DND-41 (cell line): ENCODE results near the gene SMIM31.

ENCODE experiments used
- ATAC-seq: fragments of 200-7000 bp; cut with Tn5 transposase; 3 replicates; pipeline ENCODE4 v1.9.1; 2021; ENCODE audit warnings: low read depth; ENCODE audit not compliant: insufficient read depth
- DNase-seq: peaks from one replicate; pipeline ENCODE4 v3.0.0-alpha.2; 2020
- H2AFZ ChIP-seq: 2 replicates; pipeline ENCODE4 v1.6.0; 2012; ENCODE audit warnings: low read depth, low read length
- H3K27ac ChIP-seq: 2 replicates; pipeline ENCODE4 v1.5.1; 2012; ENCODE audit warnings: low read length, inconsistent platforms
- H3K27me3 ChIP-seq: fragments of 200-600 bp; sonication (generic); 2 replicates; pipeline ENCODE4 v1.6.0; 2012; ENCODE audit warnings: low read length, mild to moderate bottlenecking, inconsistent platforms; ENCODE audit not compliant: insufficient read depth, poor library complexity
- H3K36me3 ChIP-seq: 2 replicates; pipeline ENCODE4 v1.5.1; 2012; ENCODE audit warnings: low read length, inconsistent platforms; ENCODE audit not compliant: insufficient read depth
- H3K4me1 ChIP-seq: 2 replicates; pipeline ENCODE4 v1.5.1; 2012; ENCODE audit warnings: mild to moderate bottlenecking, low read length; ENCODE audit not compliant: insufficient read depth
- H3K4me2 ChIP-seq: 2 replicates; pipeline ENCODE4 v1.6.0; 2012; ENCODE audit warnings: mild to moderate bottlenecking, moderate library complexity, low read length, inconsistent platforms; ENCODE audit not compliant: insufficient read depth
- H3K4me3 ChIP-seq, 2 experiments: fragments of 200-600 bp in 1 of 2; shearing (Covaris generic) in 1 of 2; 2 replicates each; pipeline ENCODE4 v1.5.1; 2012 to 2016; ENCODE audit warnings: inconsistent platforms in 2 of 2, low read length in 2 of 2, mild to moderate bottlenecking in 2 of 2, low read depth in 1 of 2, moderate library complexity in 1 of 2
- H3K79me2 ChIP-seq: 2 replicates; pipeline ENCODE4 v1.6.0; 2012; ENCODE audit warnings: low read length, inconsistent platforms; ENCODE audit not compliant: insufficient read depth
- H3K9ac ChIP-seq: 2 replicates; pipeline ENCODE4 v1.6.0; 2012; ENCODE audit warnings: low read depth, mild to moderate bottlenecking, inconsistent platforms, low read length, moderate library complexity
- H3K9me3 ChIP-seq: 2 replicates; pipeline ENCODE4 v1.5.1; 2012; ENCODE audit warnings: low read length, moderate library complexity, mild to moderate bottlenecking, inconsistent platforms; ENCODE audit not compliant: insufficient read depth, severe bottlenecking
- H4K20me1 ChIP-seq: 2 replicates; pipeline ENCODE4 v1.6.0; 2012; ENCODE audit warnings: low read length; ENCODE audit not compliant: insufficient read depth
- CTCF ChIP-seq: IDR thresholded peaks from 2 replicates; pipeline ENCODE4 v1.5.1; 2012; ENCODE audit warnings: borderline replicate concordance, low read length, moderate library complexity, mild to moderate bottlenecking; ENCODE audit not compliant: poor library complexity, severe bottlenecking; ENCODE audit errors: extremely low read depth
- EZH2 ChIP-seq: IDR thresholded peaks from 3 replicates; pipeline ENCODE4 v1.6.1; 2012; ENCODE audit warnings: borderline replicate concordance, low read depth, mild to moderate bottlenecking, moderate library complexity, low read length, inconsistent platforms; ENCODE audit not compliant: severe bottlenecking

The SMIM31 gene

GRCh38 chr4:164753873-164754488 lies at the start of gene SMIM31:
TSS of gene SMIM31 (plus strand) at chr4:164754131. CDS start at chr4:164770444, 16,313 bp downstream.
- Histone ChIP-seq H3K27me3 (no peaks in the 10 kb centered on the region), H3K9me3 (no peaks in the 10 kb centered on the region), H3K79me2 (no peaks in the 10 kb centered on the region), H3K4me3 (no peak within 1 kb of the TSS), H3K27ac (no peak within 1 kb of the TSS), H2AFZ (no peak within 1 kb of the TSS), H3K4me1 (no peaks in the 10 kb centered on the region), H3K4me2 (no peak within 1 kb of the TSS), H4K20me1 (no peaks in the 10 kb centered on the region), H3K36me3 (no peaks in the 10 kb centered on the region), H3K9ac (no peak within 1 kb of the TSS)
- DNase-seq (no peak), ATAC-seq (no peak)
- TF ChIP-seq CTCF (no peak), EZH2 (no peak)

- Histone ChIP-seq H2AFZ (no peak overlapping the region), H3K9ac (no peak overlapping the region), H3K4me3 (no peak overlapping the region), H4K20me1 (no peaks in the 10 kb centered on the region), H3K27ac (no peak overlapping the region), H3K36me3 (no peaks in the 10 kb centered on the region), H3K4me1 (no peaks in the 10 kb centered on the region), H3K27me3 (no peaks in the 10 kb centered on the region), H3K79me2 (no peaks in the 10 kb centered on the region), H3K4me2 (no peak overlapping the region), H3K9me3 (no peaks in the 10 kb centered on the region)
- TF ChIP-seq CTCF, result no peak
- TF ChIP-seq EZH2, result no peak
- DNase-seq (no peak), ATAC-seq (no peak)
These were observed 47.3 kb upstream of the SMIM31 start for GRCh38 chr4:164706675-164707074.

GRCh38 chr4:164716901-164717300 lies 37.0 kb upstream of the SMIM31 start:
- H3K36me3 ChIP-seq, result no peaks in the 10 kb centered on the region
- no peak overlapping the region for H3K27ac ChIP-seq
- 0 out of 3 replicates have a peak, but pooled peaks have one; percentile 37 for ATAC-seq
- H3K9me3 ChIP-seq, result no peaks in the 10 kb centered on the region
- H4K20me1 ChIP-seq, result no peaks in the 10 kb centered on the region
- no peak overlapping the region for H3K4me3 ChIP-seq
- no peak for DNase-seq
- no peak overlapping the region for H2AFZ ChIP-seq
- TF ChIP-seq EZH2 (no peak), CTCF (peak; percentile 36)
- H3K27me3 ChIP-seq, result no peaks in the 10 kb centered on the region
- H3K9ac ChIP-seq, result no peak overlapping the region
- no peaks in the 10 kb centered on the region for H3K4me1 ChIP-seq
- no peaks in the 10 kb centered on the region for H3K79me2 ChIP-seq
- H3K4me2 ChIP-seq, result no peak overlapping the region

- no peaks in the 10 kb centered on the region for H3K9me3 ChIP-seq
- H3K4me2 ChIP-seq, result no peak overlapping the region
- DNase-seq (no peak), ATAC-seq (no peak)
- H4K20me1 ChIP-seq, result no peaks in the 10 kb centered on the region
- no peak overlapping the region for H3K9ac ChIP-seq
- no peak overlapping the region for H3K27ac ChIP-seq
- H2AFZ ChIP-seq, result no peak overlapping the region
- H3K79me2 ChIP-seq, result no peaks in the 10 kb centered on the region
- no peak overlapping the region for H3K4me3 ChIP-seq
- H3K27me3 ChIP-seq, result no peaks in the 10 kb centered on the region
- no peaks in the 10 kb centered on the region for H3K4me1 ChIP-seq
- no peaks in the 10 kb centered on the region for H3K36me3 ChIP-seq
- TF ChIP-seq CTCF, result no peak
- no peak for TF ChIP-seq EZH2
These were observed 35.1 kb upstream of the SMIM31 start for GRCh38 chr4:164718827-164719226.
